GM23338 (cell line): ENCODE measurements around the gene NLRC3. TPM values are rescaled to one million over a fixed set of nuclear protein-coding genes. Genes with fewer than 3 reads are reported as not detected.

ENCODE experiments used
- ATAC-seq: fragments of 200-7000 bp; cut with Tn5 transposase; 3 replicates; pipeline ENCODE4 v1.9.1; 2020
- DNase-seq: peaks from one replicate; pipeline ENCODE4 v3.0.0-alpha.2; 2015; ENCODE audit warnings: low spot score
- H2AFZ ChIP-seq: fragments of 200-600 bp; sonication (generic); 2 replicates; pipeline ENCODE4 v1.8.0; 2016; ENCODE audit warnings: antibody characterized with exemption, mild to moderate bottlenecking, moderate library complexity
- H3F3A ChIP-seq: fragments of 200-600 bp; sonication (generic); replicated peaks from 2 replicates; pipeline ENCODE4 v1.8.0; 2017; ENCODE audit warnings: antibody characterized with exemption, mixed run types, low read depth
- H3K27ac ChIP-seq: fragments of 200-600 bp; sonication (generic); 2 replicates; pipeline ENCODE4 v1.6.1; 2016; ENCODE audit warnings: low read depth
- H3K27me3 ChIP-seq: fragments of 200-600 bp; sonication (generic); 2 replicates; pipeline ENCODE4 v1.8.0; 2016; ENCODE audit warnings: mild to moderate bottlenecking, mixed run types, moderate library complexity; ENCODE audit not compliant: insufficient read depth
- H3K36me3 ChIP-seq: fragments of 200-600 bp; sonication (generic); 2 replicates; pipeline ENCODE4 v1.8.0; 2016; ENCODE audit warnings: mild to moderate bottlenecking; ENCODE audit not compliant: insufficient read depth
- H3K4me1 ChIP-seq: fragments of 200-600 bp; sonication (generic); 2 replicates; pipeline ENCODE4 v1.8.0; 2016; ENCODE audit warnings: mild to moderate bottlenecking, moderate library complexity; ENCODE audit not compliant: insufficient read depth
- H3K4me2 ChIP-seq: fragments of 200-600 bp; sonication (generic); 2 replicates; pipeline ENCODE4 v1.7.1; 2017; ENCODE audit warnings: mixed run types
- H3K4me3 ChIP-seq: fragments of 200-600 bp; sonication (generic); 2 replicates; pipeline ENCODE4 v1.6.1; 2016; ENCODE audit warnings: mixed run types
- H3K79me2 ChIP-seq: fragments of 200-600 bp; sonication (generic); replicated peaks from 2 replicates; pipeline ENCODE4 v1.8.0; 2017; ENCODE audit warnings: mild to moderate bottlenecking; ENCODE audit not compliant: insufficient read depth
- H3K9me2 ChIP-seq: fragments of 200-600 bp; sonication (generic); 2 replicates; pipeline ENCODE4 v1.8.0; 2017; ENCODE audit not compliant: insufficient read depth
- H4K20me1 ChIP-seq: fragments of 200-600 bp; sonication (generic); replicated peaks from 2 replicates; pipeline ENCODE4 v1.8.0; 2017; ENCODE audit warnings: mild to moderate bottlenecking; ENCODE audit not compliant: insufficient read depth
- H3K27ac Mint-ChIP-seq: 2 replicates; pipeline ENCODE4 v1.8.0; 2020; ENCODE audit warnings: inconsistent platforms, mild to moderate bottlenecking, moderate library complexity, mixed read lengths
- H3K27me3 Mint-ChIP-seq: 3 replicates; pipeline ENCODE4 v1.8.0; 2022; ENCODE audit warnings: low read depth, mild to moderate bottlenecking, moderate library complexity, mixed read lengths, inconsistent platforms; ENCODE audit not compliant: insufficient read depth, poor library complexity
- H3K36me3 Mint-ChIP-seq: 3 replicates; pipeline ENCODE4 v1.8.0; 2021; ENCODE audit warnings: low read depth, mild to moderate bottlenecking, inconsistent platforms, moderate library complexity, mixed read lengths
- H3K4me1 Mint-ChIP-seq: 3 replicates; pipeline ENCODE4 v1.8.0; 2020; ENCODE audit warnings: mild to moderate bottlenecking, inconsistent platforms, mixed read lengths
- H3K4me3 Mint-ChIP-seq: 3 replicates; pipeline ENCODE4 v1.8.0; 2021; ENCODE audit warnings: moderate library complexity, mild to moderate bottlenecking, inconsistent platforms, mixed read lengths
- H3K9me3 Mint-ChIP-seq: 3 replicates; pipeline ENCODE4 v1.8.0; 2020; ENCODE audit warnings: moderate library complexity, mild to moderate bottlenecking, inconsistent platforms, mixed read lengths
- EZH2 ChIP-seq: fragments of 200-600 bp; sonication (generic); IDR thresholded peaks from one replicate; pipeline ENCODE4 v1.8.0; 2017; ENCODE audit warnings: antibody characterized with exemption, mild to moderate bottlenecking, low read depth; ENCODE audit not compliant: unreplicated experiment
- EZH2phosphoT487 ChIP-seq: fragments of 200-600 bp; sonication (generic); IDR thresholded peaks from one replicate; pipeline ENCODE4 v1.8.1; 2018; ENCODE audit warnings: antibody characterized with exemption; ENCODE audit not compliant: unreplicated experiment
- POLR2AphosphoS5 ChIP-seq: IDR thresholded peaks from 2 replicates; pipeline ENCODE4 v1.6.1; 2016; ENCODE audit warnings: antibody characterized with exemption, low read depth
- polyA plus RNA-seq: library from polyadenylated mRNA; unstranded; fragments of >200 nt; fragmentation: Nextera tagmentation; extraction: Ambion mirVana; gene quantifications from 2 replicates; pipeline ENCODE4 v1.2.1, GENCODE V29; 2016
- total RNA-seq: library from RNA; depleted of rRNA; stranded (reverse); fragments of >200 nt; shearing (Covaris generic); gene quantifications from 2 replicates; pipeline ENCODE4 v1.2.3, GENCODE V29; 2014
- TF ChIP-seq, protein P1 (sequence below), 2 experiments: fragments of 200-600 bp in 1 of 2; sonication (generic) in 1 of 2; conservative IDR thresholded peaks; 2 replicates each; pipeline versions ENCODE4 v1.5.1 to v1.6.1; 2016 to 2017; ENCODE audit warnings: antibody characterized with exemption in 2 of 2, low read depth in 2 of 2, mild to moderate bottlenecking in 2 of 2, moderate library complexity in 1 of 2
- TF ChIP-seq, protein P2 (sequence below): fragments of 250-450 bp; sonication (Bioruptor Pico); IDR thresholded peaks from 2 replicates; pipeline ENCODE4 v1.5.0; 2020; ENCODE audit warnings: mild to moderate bottlenecking, moderate library complexity

The NLRC3 gene
- total and polyA plus RNA-seq, 2 experiments from 2014 or later = 0.11 to 0.49 TPM

DNA sequence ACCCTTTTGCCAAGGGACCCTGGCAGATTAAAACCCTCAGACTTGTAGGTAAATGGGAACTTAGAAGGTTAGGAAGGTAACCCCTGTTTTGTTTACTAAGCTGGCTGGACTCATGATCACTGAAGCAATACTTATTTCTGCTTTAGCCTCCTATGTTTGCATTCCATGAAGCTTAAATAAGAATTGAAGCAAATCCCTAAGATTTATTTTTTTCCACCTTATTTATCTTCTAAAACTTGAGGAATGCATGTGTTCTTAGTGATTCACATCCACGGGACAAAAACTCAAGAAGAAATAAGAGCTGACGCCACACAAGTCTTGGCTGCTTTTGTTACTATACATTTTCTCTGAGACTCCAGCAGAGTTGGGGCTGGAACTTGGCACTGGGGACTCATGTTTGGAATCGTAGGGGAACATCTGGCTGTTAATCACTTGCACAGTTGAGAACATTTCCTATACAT lies 40.9 kb downstream of the NLRC3 start:
- Mint-ChIP-seq H3K4me3 (no peak overlapping the region), H3K9me3 (no peaks in the 10 kb centered on the region), H3K27me3 (peaks cover 6% of the 10 kb centered on the region), H3K27ac (no peak overlapping the region), H3K4me1 (no peaks in the 10 kb centered on the region), H3K36me3 (peaks cover 21% of the 10 kb centered on the region)
- Histone ChIP-seq H3K9me2 (no peaks in the 10 kb centered on the region), H3K27ac (no peak overlapping the region), H3F3A (no peaks in the 10 kb centered on the region), H2AFZ (no peak overlapping the region), H3K4me3 (no peak overlapping the region), H3K79me2 (no peaks in the 10 kb centered on the region), H3K4me1 (no peaks in the 10 kb centered on the region), H3K27me3 (no peaks in the 10 kb centered on the region), H4K20me1 (no peaks in the 10 kb centered on the region), H3K36me3 (no peaks in the 10 kb centered on the region), H3K4me2 (no peak overlapping the region)
- ATAC-seq (no peak), DNase-seq (no peak)
- TF ChIP-seq, protein P1, sequence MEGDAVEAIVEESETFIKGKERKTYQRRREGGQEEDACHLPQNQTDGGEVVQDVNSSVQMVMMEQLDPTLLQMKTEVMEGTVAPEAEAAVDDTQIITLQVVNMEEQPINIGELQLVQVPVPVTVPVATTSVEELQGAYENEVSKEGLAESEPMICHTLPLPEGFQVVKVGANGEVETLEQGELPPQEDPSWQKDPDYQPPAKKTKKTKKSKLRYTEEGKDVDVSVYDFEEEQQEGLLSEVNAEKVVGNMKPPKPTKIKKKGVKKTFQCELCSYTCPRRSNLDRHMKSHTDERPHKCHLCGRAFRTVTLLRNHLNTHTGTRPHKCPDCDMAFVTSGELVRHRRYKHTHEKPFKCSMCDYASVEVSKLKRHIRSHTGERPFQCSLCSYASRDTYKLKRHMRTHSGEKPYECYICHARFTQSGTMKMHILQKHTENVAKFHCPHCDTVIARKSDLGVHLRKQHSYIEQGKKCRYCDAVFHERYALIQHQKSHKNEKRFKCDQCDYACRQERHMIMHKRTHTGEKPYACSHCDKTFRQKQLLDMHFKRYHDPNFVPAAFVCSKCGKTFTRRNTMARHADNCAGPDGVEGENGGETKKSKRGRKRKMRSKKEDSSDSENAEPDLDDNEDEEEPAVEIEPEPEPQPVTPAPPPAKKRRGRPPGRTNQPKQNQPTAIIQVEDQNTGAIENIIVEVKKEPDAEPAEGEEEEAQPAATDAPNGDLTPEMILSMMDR (conservative IDR thresholded peaks at IDR 0.05; ENCODE audit: low read depth in 2 of 2) = no peak
- TF ChIP-seq EZH2 (no peak), POLR2AphosphoS5 (no peak), EZH2phosphoT487 (no peak)
- TF ChIP-seq, protein P2, sequence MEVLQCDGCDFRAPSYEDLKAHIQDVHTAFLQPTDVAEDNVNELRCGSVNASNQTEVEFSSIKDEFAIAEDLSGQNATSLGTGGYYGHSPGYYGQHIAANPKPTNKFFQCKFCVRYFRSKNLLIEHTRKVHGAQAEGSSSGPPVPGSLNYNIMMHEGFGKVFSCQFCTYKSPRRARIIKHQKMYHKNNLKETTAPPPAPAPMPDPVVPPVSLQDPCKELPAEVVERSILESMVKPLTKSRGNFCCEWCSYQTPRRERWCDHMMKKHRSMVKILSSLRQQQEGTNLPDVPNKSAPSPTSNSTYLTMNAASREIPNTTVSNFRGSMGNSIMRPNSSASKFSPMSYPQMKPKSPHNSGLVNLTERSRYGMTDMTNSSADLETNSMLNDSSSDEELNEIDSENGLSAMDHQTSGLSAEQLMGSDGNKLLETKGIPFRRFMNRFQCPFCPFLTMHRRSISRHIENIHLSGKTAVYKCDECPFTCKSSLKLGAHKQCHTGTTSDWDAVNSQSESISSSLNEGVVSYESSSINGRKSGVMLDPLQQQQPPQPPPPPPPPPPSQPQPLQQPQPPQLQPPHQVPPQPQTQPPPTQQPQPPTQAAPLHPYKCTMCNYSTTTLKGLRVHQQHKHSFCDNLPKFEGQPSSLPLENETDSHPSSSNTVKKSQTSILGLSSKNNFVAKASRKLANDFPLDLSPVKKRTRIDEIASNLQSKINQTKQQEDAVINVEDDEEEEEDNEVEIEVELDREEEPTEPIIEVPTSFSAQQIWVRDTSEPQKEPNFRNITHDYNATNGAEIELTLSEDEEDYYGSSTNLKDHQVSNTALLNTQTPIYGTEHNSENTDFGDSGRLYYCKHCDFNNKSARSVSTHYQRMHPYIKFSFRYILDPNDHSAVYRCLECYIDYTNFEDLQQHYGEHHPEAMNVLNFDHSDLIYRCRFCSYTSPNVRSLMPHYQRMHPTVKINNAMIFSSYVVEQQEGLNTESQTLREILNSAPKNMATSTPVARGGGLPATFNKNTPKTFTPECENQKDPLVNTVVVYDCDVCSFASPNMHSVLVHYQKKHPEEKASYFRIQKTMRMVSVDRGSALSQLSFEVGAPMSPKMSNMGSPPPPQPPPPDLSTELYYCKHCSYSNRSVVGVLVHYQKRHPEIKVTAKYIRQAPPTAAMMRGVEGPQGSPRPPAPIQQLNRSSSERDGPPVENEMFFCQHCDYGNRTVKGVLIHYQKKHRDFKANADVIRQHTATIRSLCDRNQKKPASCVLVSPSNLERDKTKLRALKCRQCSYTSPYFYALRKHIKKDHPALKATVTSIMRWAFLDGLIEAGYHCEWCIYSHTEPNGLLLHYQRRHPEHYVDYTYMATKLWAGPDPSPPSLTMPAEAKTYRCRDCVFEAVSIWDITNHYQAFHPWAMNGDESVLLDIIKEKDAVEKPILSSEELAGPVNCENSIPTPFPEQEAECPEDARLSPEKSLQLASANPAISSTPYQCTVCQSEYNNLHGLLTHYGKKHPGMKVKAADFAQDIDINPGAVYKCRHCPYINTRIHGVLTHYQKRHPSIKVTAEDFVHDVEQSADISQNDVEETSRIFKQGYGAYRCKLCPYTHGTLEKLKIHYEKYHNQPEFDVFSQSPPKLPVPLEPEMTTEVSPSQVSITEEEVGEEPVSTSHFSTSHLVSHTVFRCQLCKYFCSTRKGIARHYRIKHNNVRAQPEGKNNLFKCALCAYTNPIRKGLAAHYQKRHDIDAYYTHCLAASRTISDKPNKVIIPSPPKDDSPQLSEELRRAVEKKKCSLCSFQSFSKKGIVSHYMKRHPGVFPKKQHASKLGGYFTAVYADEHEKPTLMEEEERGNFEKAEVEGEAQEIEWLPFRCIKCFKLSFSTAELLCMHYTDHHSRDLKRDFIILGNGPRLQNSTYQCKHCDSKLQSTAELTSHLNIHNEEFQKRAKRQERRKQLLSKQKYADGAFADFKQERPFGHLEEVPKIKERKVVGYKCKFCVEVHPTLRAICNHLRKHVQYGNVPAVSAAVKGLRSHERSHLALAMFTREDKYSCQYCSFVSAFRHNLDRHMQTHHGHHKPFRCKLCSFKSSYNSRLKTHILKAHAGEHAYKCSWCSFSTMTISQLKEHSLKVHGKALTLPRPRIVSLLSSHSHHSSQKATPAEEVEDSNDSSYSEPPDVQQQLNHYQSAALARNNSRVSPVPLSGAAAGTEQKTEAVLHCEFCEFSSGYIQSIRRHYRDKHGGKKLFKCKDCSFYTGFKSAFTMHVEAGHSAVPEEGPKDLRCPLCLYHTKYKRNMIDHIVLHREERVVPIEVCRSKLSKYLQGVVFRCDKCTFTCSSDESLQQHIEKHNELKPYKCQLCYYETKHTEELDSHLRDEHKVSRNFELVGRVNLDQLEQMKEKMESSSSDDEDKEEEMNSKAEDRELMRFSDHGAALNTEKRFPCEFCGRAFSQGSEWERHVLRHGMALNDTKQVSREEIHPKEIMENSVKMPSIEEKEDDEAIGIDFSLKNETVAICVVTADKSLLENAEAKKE = no peak
